CD14-positive monocyte (primary cell): ENCODE measurements around the gene TP53BP2. TPM values are rescaled to one million over a fixed set of nuclear protein-coding genes. Genes with fewer than 3 reads are reported as not detected.
"Not testable (repeated sequence)": the region's sequence is repeated elsewhere in the genome, so short reads cannot be mapped to it uniquely, and the experiment has no call there.

Experiments used
- DNase-seq, 3 donors: peaks; one replicate each; pipeline ENCODE4 v3.0.0-alpha.2; 2011 to 2022
- H2AFZ ChIP-seq: 2 replicates; pipeline ENCODE4 v1.6.0; 2012; ENCODE audit warnings: mild to moderate bottlenecking, low read depth, low read length, inconsistent platforms; ENCODE audit not compliant: insufficient read depth, poor library complexity, severe bottlenecking
- H3K27ac ChIP-seq, 2 donors: 1 replicate in 1 of 2; 2 replicates in 1 of 2; pipeline ENCODE4 v1.5.1; 2012 to 2013; ENCODE audit warnings: low read length in 2 of 2, control low read depth in 1 of 2, inconsistent platforms in 1 of 2, low read depth in 1 of 2, mild to moderate bottlenecking in 1 of 2
- H3K27me3 ChIP-seq, 2 donors: one replicate each; pipeline versions ENCODE4 v1.6.0 to v1.6.1; 2011 to 2013; ENCODE audit warnings: low read length in 2 of 2; ENCODE audit not compliant: control insufficient read depth in 2 of 2, insufficient read depth in 2 of 2
- H3K36me3 ChIP-seq, 2 donors: replicated peaks in 1 of 2; 1 replicate in 1 of 2; 2 replicates in 1 of 2; pipeline versions ENCODE4 v1.5.1 to v1.6.1; 2012 to 2013; ENCODE audit warnings: low read length in 2 of 2, control low read depth in 1 of 2, inconsistent platforms in 1 of 2, mild to moderate bottlenecking in 1 of 2; ENCODE audit not compliant: insufficient read depth in 2 of 2, control insufficient read depth in 1 of 2
- H3K4me1 ChIP-seq, 2 donors: 1 replicate in 1 of 2; 2 replicates in 1 of 2; pipeline versions ENCODE4 v1.5.1 to v1.6.1; 2012 to 2013; ENCODE audit warnings: low read length in 2 of 2, control low read depth in 1 of 2, inconsistent platforms in 1 of 2, mild to moderate bottlenecking in 1 of 2, moderate library complexity in 1 of 2; ENCODE audit not compliant: insufficient read depth in 2 of 2, control insufficient read depth in 1 of 2
- H3K4me2 ChIP-seq: replicated peaks from 2 replicates; pipeline ENCODE3; 2012; ENCODE audit warnings: low read length, moderate library complexity, mild to moderate bottlenecking; ENCODE audit not compliant: poor library complexity, severe bottlenecking; ENCODE audit errors: extremely low read depth
- H3K4me3 ChIP-seq, 3 experiments: fragments of 200-600 bp in 1 of 3; sonication (generic) in 1 of 3; replicated peaks in 1 of 3; 1 replicate in 2 of 3; 2 replicates in 1 of 3; pipeline ENCODE4 v1.5.1; 2011 to 2013; ENCODE audit warnings: low read length in 3 of 3, mild to moderate bottlenecking in 3 of 3, control low read depth in 2 of 3, low read depth in 2 of 3, inconsistent platforms in 1 of 3, moderate library complexity in 1 of 3
- H3K79me2 ChIP-seq: 2 replicates; pipeline ENCODE4 v1.6.0; 2012; ENCODE audit warnings: mild to moderate bottlenecking, control low read depth, inconsistent platforms, low read length, moderate library complexity; ENCODE audit not compliant: insufficient read depth
- H3K9ac ChIP-seq: 2 replicates; pipeline ENCODE4 v1.6.0; 2017; ENCODE audit warnings: low read length, mild to moderate bottlenecking; ENCODE audit not compliant: insufficient read depth, poor library complexity, severe bottlenecking
- H3K9me3 ChIP-seq, 2 donors: replicated peaks in 1 of 2; 1 replicate in 1 of 2; 2 replicates in 1 of 2; pipeline versions ENCODE4 v1.5.1 to v1.6.1; 2012 to 2013; ENCODE audit warnings: low read length in 2 of 2, control low read depth in 1 of 2; ENCODE audit not compliant: control insufficient read depth in 1 of 2, insufficient read depth in 1 of 2
- H4K20me1 ChIP-seq: 2 replicates; pipeline ENCODE4 v1.6.0; 2012; ENCODE audit warnings: mild to moderate bottlenecking, low read length, control low read depth, moderate library complexity; ENCODE audit not compliant: insufficient read depth
- H3K27ac Mint-ChIP-seq, 7 donors: one replicate each; pipeline ENCODE4 v1.8.0; 2020; ENCODE audit warnings: mild to moderate bottlenecking in 7 of 7, mixed read lengths in 7 of 7, moderate library complexity in 6 of 7, inconsistent platforms in 2 of 7
- H3K27me3 Mint-ChIP-seq, 3 donors: one replicate each; pipeline ENCODE4 v1.8.0; 2021 to 2022; ENCODE audit warnings: low read depth in 3 of 3, mild to moderate bottlenecking in 3 of 3, mixed read lengths in 3 of 3, moderate library complexity in 3 of 3, inconsistent platforms in 1 of 3
- H3K36me3 Mint-ChIP-seq, 2 donors: one replicate each; pipeline ENCODE4 v1.8.0; 2020; ENCODE audit warnings: mixed read lengths in 2 of 2, inconsistent platforms in 1 of 2, mild to moderate bottlenecking in 1 of 2
- H3K4me1 Mint-ChIP-seq: one replicate; pipeline ENCODE4 v1.8.0; 2020; ENCODE audit warnings: mild to moderate bottlenecking, mixed read lengths
- H3K4me3 Mint-ChIP-seq, 2 donors: one replicate each; pipeline ENCODE4 v1.8.0; 2020; ENCODE audit warnings: mild to moderate bottlenecking in 2 of 2, mixed read lengths in 2 of 2, moderate library complexity in 1 of 2
- H3K9me3 Mint-ChIP-seq, 7 donors: one replicate each; pipeline ENCODE4 v1.8.0; 2020 to 2022; ENCODE audit warnings: mixed read lengths in 7 of 7, mild to moderate bottlenecking in 6 of 7, moderate library complexity in 6 of 7, inconsistent platforms in 2 of 7
- CTCF ChIP-seq: fragments of 200-600 bp; IDR thresholded peaks from one replicate; pipeline ENCODE4 v1.8.0; 2022; ENCODE audit warnings: antibody characterized with exemption, mild to moderate bottlenecking
- WGBS: methylation state at CpG from one replicate; pipeline ENCODE4 v1.1.5; 2013; ENCODE audit warnings: missing lambda C conversion rate; ENCODE audit not compliant: insufficient coverage; 5-methylcytosine and 5-hydroxymethylcytosine counted together
- intact Hi-C, 2 donors: fragments of 100-400 bp; cut with micrococcal nuclease; formaldehyde crosslinking; loops; one replicate each; pipeline versions ENCODE4 v1.15.0 to v1.15.1; 2023
- polyA minus RNA-seq: library from RNA; depleted of rRNA, polyadenylated mRNA; stranded (reverse); fragments of >200 nt; gene quantifications from 2 replicates; pipeline ENCODE4 v1.2.3, GENCODE V29; 2012
- polyA plus RNA-seq, 3 donors: library from polyadenylated mRNA; depleted of rRNA in 1 of 3; unstranded in 2 of 3; stranded (reverse) in 1 of 3; fragments of 300-500 nt in 2 of 3; fragments of >200 nt in 1 of 3; fragmentation: Illumina TruSeq in 2 of 3; gene quantifications; 1 replicate in 2 of 3; 2 replicates in 1 of 3; pipeline ENCODE4 v1.2.3, GENCODE V29; 2012 to 2021
- total RNA-seq, 12 experiments: library from RNA in 1 of 12; stranded (reverse) in 1 of 12; fragments of 120-200 nt in 1 of 12; gene quantifications; one replicate each; pipeline ENCODE4 v1.2.4 and lab custom pipeline; 2013 to 2026; ENCODE audit warnings: mixed read lengths in 6 of 12, inconsistent platforms in 1 of 12

The TP53BP2 gene
- total RNA-seq (2013): 29.4 TPM
- polyA plus RNA-seq (10 to 100 TPM in 1 of 3 donors, 1 to 10 TPM in 2; 5.7 to 19.7 (median 8.8) TPM), polyA minus RNA-seq (50.2 and 60.3 TPM in 2 replicates), total RNA-seq (lab: John Stamatoyannopoulos, UW) (233 to 824 (median 308) reads per million in 11 experiments)

GRCh38 chr1:223845810-223846682 lies at the start of gene TP53BP2:
TP53BP2 (minus strand) TSS chr1:223845947; CDS start chr1:223845680, 267 bp downstream.
- H3K9me3 ChIP-seq: no peaks in the 10 kb centered on the region
- H3K4me1 Mint-ChIP-seq: peaks cover 32% of the 10 kb centered on the region

DNA sequence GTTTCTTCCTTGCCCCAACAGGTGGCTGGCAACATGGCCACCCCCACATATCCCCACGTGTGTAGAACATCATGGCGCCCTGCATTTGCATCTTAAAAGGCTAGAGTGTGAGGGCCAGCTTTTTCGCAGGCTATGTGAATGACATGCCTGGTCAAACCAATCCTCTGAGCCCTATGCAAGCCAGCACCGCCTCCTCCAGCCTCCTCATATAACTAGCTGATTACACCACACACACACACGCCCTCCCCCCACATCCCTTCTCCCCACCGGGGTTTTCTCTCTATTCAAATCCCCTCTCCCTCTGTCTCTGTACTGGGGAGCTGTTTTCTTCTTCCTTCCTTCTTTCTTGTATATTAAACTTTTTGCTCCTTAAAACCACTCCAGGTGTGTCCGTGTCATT lies 44.7 kb upstream of the TP53BP2 start:
- H2AFZ ChIP-seq, H4K20me1 ChIP-seq, intact Hi-C loops, H3K36me3 ChIP-seq, H3K27me3 Mint-ChIP-seq, H3K9me3 ChIP-seq, H3K27ac ChIP-seq, H3K9me3 Mint-ChIP-seq, H3K4me3 ChIP-seq, H3K9ac ChIP-seq, H3K27me3 ChIP-seq, DNase-seq, H3K36me3 Mint-ChIP-seq, H3K27ac Mint-ChIP-seq, H3K4me2 ChIP-seq, H3K4me1 Mint-ChIP-seq, H3K4me1 ChIP-seq, H3K79me2 ChIP-seq, H3K4me3 Mint-ChIP-seq: not testable (repeated sequence)
- no CpG with 5 or more reads among the region's 7 CpGs for WGBS

More at GRCh38 chr1:223845810-223846682, at the start of gene TP53BP2:
- H3K36me3 ChIP-seq: no peaks in the 10 kb centered on the region
- intact Hi-C loops: loop anchor here (2.0 to 10.0 kb wide), 2 partner anchors 35 to 51 kb away; no protein-coding TSS in a partner anchor
- H3K27me3 ChIP-seq: no peaks in the 10 kb centered on the region
- peak; percentile 87 to 88 (median 88) for DNase-seq
- peak within 1 kb of the TSS; percentile 99 for H3K9ac ChIP-seq
- TF ChIP-seq CTCF: peak; percentile 66
- H3K4me3 ChIP-seq: peak within 1 kb of the TSS; percentile 84 to 93 (median 85)
- peak within 1 kb of the TSS; percentile 82 for H3K4me2 ChIP-seq
- Mint-ChIP-seq H3K4me3 (peak within 1 kb of the TSS; percentile 95 to 97), H3K27me3 (no peaks in the 10 kb centered on the region), H3K27ac (peak within 1 kb of the TSS; percentile 95 to 99 (median 97)), H3K36me3 (no peaks in the 10 kb centered on the region), H3K9me3 (no peaks in the 10 kb centered on the region)
- H3K4me1 ChIP-seq: peaks cover 30 to 39% of the 10 kb centered on the region in 2 donors
- peaks cover 37% of the 10 kb centered on the region for H4K20me1 ChIP-seq
- peak within 1 kb of the TSS; percentile 72 for H2AFZ ChIP-seq
- H3K79me2 ChIP-seq: peaks cover 46% of the 10 kb centered on the region
- under 1% methylated on average over 104 of the region's 107 CpGs for WGBS
- H3K27ac ChIP-seq: peak within 1 kb of the TSS; percentile 95 to 98

DNA sequence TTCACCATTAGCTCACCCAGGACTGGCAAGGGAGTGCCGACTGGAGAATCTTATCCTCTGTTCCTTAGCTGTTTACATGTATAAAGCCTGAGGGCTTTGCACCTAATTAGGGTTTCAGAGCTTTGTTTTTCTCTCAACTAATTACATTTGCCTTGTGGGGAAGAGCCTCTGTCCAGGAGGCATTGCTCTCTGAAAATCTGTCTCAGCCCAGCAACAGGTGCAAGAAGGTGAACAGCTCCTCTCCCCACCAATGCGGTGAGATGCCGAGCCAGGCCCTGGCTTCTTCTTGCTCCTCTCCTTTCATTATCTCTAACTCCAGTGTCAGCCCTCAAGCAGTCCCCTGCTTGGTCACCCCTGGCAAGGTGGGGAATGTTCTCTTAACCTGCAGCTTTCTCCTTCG lies 43.6 kb upstream of the TP53BP2 start:
- intact Hi-C loops, H3K4me3 Mint-ChIP-seq, H2AFZ ChIP-seq, H3K36me3 Mint-ChIP-seq, H3K79me2 ChIP-seq, H3K9me3 ChIP-seq, H3K4me1 Mint-ChIP-seq, DNase-seq, H3K27me3 Mint-ChIP-seq, H3K9me3 Mint-ChIP-seq, H3K9ac ChIP-seq, H3K36me3 ChIP-seq, H3K4me3 ChIP-seq, H3K27me3 ChIP-seq, H3K4me1 ChIP-seq, H4K20me1 ChIP-seq, H3K4me2 ChIP-seq, H3K27ac ChIP-seq, H3K27ac Mint-ChIP-seq: not testable (repeated sequence)
- no CpG with 5 or more reads among the region's 4 CpGs for WGBS
